Right lobe of liver (tissue), 4 donors: ENCODE measurements around the gene CHST15.

Experiments
- CTCF ChIP-seq, 4 donors: fragments of 200-600 bp in 3 of 4; fragments of 450-650 bp in 1 of 4; IDR thresholded peaks; one replicate each; pipeline versions ENCODE4 v1.5.1 to v1.8.0; 2016 to 2022; ENCODE audit warnings: antibody characterized with exemption in 4 of 4, mild to moderate bottlenecking in 2 of 4
- POLR2A ChIP-seq: fragments of 450-650 bp; IDR thresholded peaks from one replicate; pipeline ENCODE4 v1.6.1; 2017; ENCODE audit warnings: antibody characterized with exemption, mild to moderate bottlenecking
- donor health status: DM: no; HTN: no; CAD: no.
- donor health status: DM: no; HTN: no; CAD: no.
- donor health status: DM: no; HTN: yes; CAD: no.

GRCh38 chr10:124076148-124076733 is 17.2 kb downstream of the CHST15 start:
- no peak for TF ChIP-seq CTCF (IDR thresholded peaks at IDR 0.05)
- TF ChIP-seq POLR2A, result no peak
